HepG2 (cell line): ENCODE measurements around the gene WDR91. TPM values are rescaled to one million over a fixed set of nuclear protein-coding genes. Genes with fewer than 3 reads are reported as not detected.

Experiments
- ARHGAP35 ChIP-seq: sonication (generic); formaldehyde crosslinking; IDR thresholded peaks from 2 replicates; pipeline ENCODE4 v1.9.0; 2022; ENCODE audit warnings: mild to moderate bottlenecking, inconsistent platforms, moderate library complexity, missing genetic modification reagents, borderline replicate concordance
- BCLAF1 ChIP-seq: fragments of 450-650 bp; IDR thresholded peaks from 2 replicates; pipeline ENCODE4 v1.6.1; 2017; ENCODE audit warnings: mild to moderate bottlenecking
- EP300 ChIP-seq, 3 experiments: sonication (generic) in 1 of 3; formaldehyde crosslinking in 1 of 3; IDR thresholded peaks; 2 replicates each; pipeline versions ENCODE4 v1.5.1 to v1.6.1; 2011 to 2020; ENCODE audit warnings: low read depth in 2 of 3, low read length in 2 of 3, borderline replicate concordance in 1 of 3, improper control_type of control experiment in 1 of 3, mild to moderate bottlenecking in 1 of 3, missing genetic modification reagents in 1 of 3, moderate library complexity in 1 of 3
- GATAD1 ChIP-seq: IDR thresholded peaks from 2 replicates; pipeline ENCODE4 v1.6.1; 2016; ENCODE audit warnings: missing genetic modification reagents, missing compliant biosample characterization
- HCFC1 ChIP-seq: fragments of 150-350 bp; IDR thresholded peaks from 2 replicates; pipeline ENCODE4 v1.6.1; 2014; ENCODE audit warnings: low read depth, low read length
- HNF4A ChIP-seq: sonication (generic); formaldehyde crosslinking; IDR thresholded peaks from 2 replicates; pipeline ENCODE4 v1.4.0; 2020; ENCODE audit warnings: missing genetic modification reagents
- HOXA5 ChIP-seq: sonication (generic); formaldehyde crosslinking; IDR thresholded peaks from 2 replicates; pipeline ENCODE4 v1.4.0; 2020; ENCODE audit warnings: missing genetic modification reagents
- JARID2 ChIP-seq: sonication (generic); formaldehyde crosslinking; IDR thresholded peaks from 2 replicates; pipeline ENCODE4 v1.8.1; 2023; ENCODE audit warnings: missing genetic modification reagents, inconsistent platforms; ENCODE audit not compliant: insufficient replicate concordance
- MAFK ChIP-seq, 2 experiments: IDR thresholded peaks in 1 of 2; conservative IDR thresholded peaks in 1 of 2; 2 replicates each; pipeline ENCODE4 v1.6.1; 2011; ENCODE audit warnings: improper control_type of control experiment in 2 of 2, low read length in 2 of 2
- MXI1 ChIP-seq: IDR thresholded peaks from 3 replicates; pipeline ENCODE4 v1.6.1; 2012; ENCODE audit warnings: low read depth, low read length, inconsistent platforms, borderline replicate concordance
- PRMT3 ChIP-seq: sonication (generic); formaldehyde crosslinking; IDR thresholded peaks from 2 replicates; pipeline ENCODE4 v1.8.1; 2022; ENCODE audit warnings: low read depth, mild to moderate bottlenecking, moderate library complexity, missing genetic modification reagents, borderline replicate concordance
- RAD21 ChIP-seq: fragments of 450-650 bp; formaldehyde crosslinking; IDR thresholded peaks from 2 replicates; pipeline ENCODE4 v1.5.0; 2020; ENCODE audit warnings: mild to moderate bottlenecking
- SRSF9 ChIP-seq: fragments of 200-400 bp; formaldehyde crosslinking; IDR thresholded peaks from 2 replicates; pipeline ENCODE4 v1.6.1; 2018; ENCODE audit warnings: borderline replicate concordance, mild to moderate bottlenecking, low read depth, low read length; ENCODE audit not compliant: insufficient read depth, poor library complexity, severe bottlenecking
- ZNF24 ChIP-seq: fragments of 450-650 bp; IDR thresholded peaks from 2 replicates; pipeline ENCODE4 v1.6.1; 2017; ENCODE audit warnings: antibody characterized with exemption, mild to moderate bottlenecking
- ZNF281 ChIP-seq: sonication (generic); formaldehyde crosslinking; IDR thresholded peaks from 2 replicates; pipeline ENCODE4 v1.4.0; 2020; ENCODE audit warnings: missing genetic modification reagents, borderline replicate concordance
- ZNF343 ChIP-seq: sonication (generic); formaldehyde crosslinking; IDR thresholded peaks from 2 replicates; pipeline ENCODE4 v1.4.0; 2020; ENCODE audit warnings: mild to moderate bottlenecking, missing genetic modification reagents
- polyA plus RNA-seq, 8 experiments: library from polyadenylated mRNA; depleted of rRNA in 3 of 8; stranded (reverse) in 7 of 8; unstranded in 1 of 8; fragments of >200 nt; fragmentation: Illumina TruSeq in 4 of 8; extraction: Trizol in 4 of 8; gene quantifications; 2 replicates each; pipeline versions ENCODE4 v1.2.1 to v1.2.3, GENCODE V29; 2011 to 2016; ENCODE audit warnings: low read depth in 4 of 8, missing spikeins in 1 of 8, mixed read lengths in 1 of 8; ENCODE audit not compliant: insufficient read depth in 1 of 8
- total RNA-seq, 5 experiments: library from RNA; depleted of rRNA; stranded (reverse); fragments of >200 nt; fragmentation: Illumina TruSeq; extraction: Trizol; gene quantifications; 2 replicates each; pipeline ENCODE4 v1.2.3, GENCODE V29; 2016; ENCODE audit warnings: low read depth in 1 of 5
- TF ChIP-seq, protein P1 (sequence below): sonication (generic); formaldehyde crosslinking; IDR thresholded peaks from 2 replicates; pipeline ENCODE4 v1.4.0; 2020; ENCODE audit warnings: missing genetic modification reagents
- TF ChIP-seq, protein P2 (sequence below): sonication (generic); formaldehyde crosslinking; IDR thresholded peaks from 2 replicates; pipeline ENCODE4 v1.4.0; 2020; ENCODE audit warnings: missing genetic modification reagents, borderline replicate concordance

WDR91 gene
- total and polyA plus RNA-seq, 2 of the 13 experiments (the other 11 are each of a cell fraction or from before 2014, with no cell fraction given), result 11.6 to 12.1 TPM

DNA sequence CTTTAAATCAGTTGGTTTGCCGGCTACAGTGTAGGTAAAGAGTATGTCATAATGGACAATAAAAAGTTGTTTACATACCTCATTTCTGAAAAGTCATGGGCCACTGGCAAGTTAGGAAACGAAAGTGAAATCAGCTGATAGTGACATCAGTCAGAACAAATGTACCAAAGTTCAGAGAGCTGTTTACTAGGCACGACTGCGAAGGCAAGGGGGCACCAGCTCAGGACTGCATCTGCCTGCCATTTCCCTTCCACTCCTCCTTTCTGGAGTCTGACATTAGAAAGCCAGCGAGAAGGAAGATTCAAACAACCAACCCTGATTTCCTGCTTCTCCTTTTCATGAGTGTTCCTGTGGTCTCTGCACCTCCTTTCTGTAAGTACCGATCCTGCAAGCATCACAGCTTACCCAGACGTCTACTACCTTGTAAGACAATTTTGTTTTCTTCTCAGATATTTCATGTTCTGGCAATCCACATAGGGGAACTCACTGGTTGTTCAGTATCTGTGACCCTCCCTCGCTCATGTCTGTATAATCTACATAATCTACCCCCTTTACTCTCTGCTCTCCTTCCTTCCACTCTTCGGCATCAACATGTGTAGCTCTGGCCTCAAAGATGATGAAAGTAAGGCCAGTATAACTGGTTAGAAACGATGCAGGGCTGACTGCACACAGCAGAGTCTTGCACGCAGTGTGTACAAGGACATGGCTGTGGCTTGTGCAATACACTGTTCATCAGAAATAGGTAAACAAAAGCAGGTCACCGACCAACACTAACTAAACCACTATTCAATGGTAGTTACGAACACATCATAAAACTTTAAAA, 63.2 kb downstream of the WDR91 start, which contains the start of gene TMEM140 (continued):
- TF ChIP-seq ZNF281 (CRISPR knock-in tag) (peak; percentile 53; the same call in 1 of the 2 replicates), GATAD1 (CRISPR knock-in tag) (peak; percentile 52; the same call in 1 of the 2 replicates), RAD21 (no peak), MXI1 (peak; percentile 95; the same call in 2 of the 3 replicates), EP300 (IDR thresholded peaks at IDR 0.05; ENCODE audit: low read depth in 2 of 2, low read length in 2 of 2) (peak in 1 of 2 experiments; percentile 72; a peak in 2 of 4 replicates), EP300 (CRISPR knock-in tag; IDR thresholded peaks at IDR 0.05; ENCODE audit: borderline replicate concordance) (no peak; the same call in 1 of the 2 replicates), PRMT3 (CRISPR knock-in tag) (no peak; the same call in 1 of the 2 replicates), HOXA5 (CRISPR knock-in tag) (peak; percentile 83), ZNF24 (no peak), ARHGAP35 (0 out of 2 replicates have a peak, but pooled peaks have one; percentile 60), HNF4A (CRISPR knock-in tag) (peak; percentile 98), JARID2 (no peak), BCLAF1 (no peak), SRSF9 (no peak), HCFC1 (no peak), MAFK (conservative IDR thresholded peaks at IDR 0.05 in 1 of 2, IDR thresholded peaks at IDR 0.05 in 1 of 2; ENCODE audit: low read length in 2 of 2) (peak; percentile 33 to 41; a peak in 1 of 4 replicates), ZNF343 (CRISPR knock-in tag) (no peak)
- TF ChIP-seq, protein P1, sequence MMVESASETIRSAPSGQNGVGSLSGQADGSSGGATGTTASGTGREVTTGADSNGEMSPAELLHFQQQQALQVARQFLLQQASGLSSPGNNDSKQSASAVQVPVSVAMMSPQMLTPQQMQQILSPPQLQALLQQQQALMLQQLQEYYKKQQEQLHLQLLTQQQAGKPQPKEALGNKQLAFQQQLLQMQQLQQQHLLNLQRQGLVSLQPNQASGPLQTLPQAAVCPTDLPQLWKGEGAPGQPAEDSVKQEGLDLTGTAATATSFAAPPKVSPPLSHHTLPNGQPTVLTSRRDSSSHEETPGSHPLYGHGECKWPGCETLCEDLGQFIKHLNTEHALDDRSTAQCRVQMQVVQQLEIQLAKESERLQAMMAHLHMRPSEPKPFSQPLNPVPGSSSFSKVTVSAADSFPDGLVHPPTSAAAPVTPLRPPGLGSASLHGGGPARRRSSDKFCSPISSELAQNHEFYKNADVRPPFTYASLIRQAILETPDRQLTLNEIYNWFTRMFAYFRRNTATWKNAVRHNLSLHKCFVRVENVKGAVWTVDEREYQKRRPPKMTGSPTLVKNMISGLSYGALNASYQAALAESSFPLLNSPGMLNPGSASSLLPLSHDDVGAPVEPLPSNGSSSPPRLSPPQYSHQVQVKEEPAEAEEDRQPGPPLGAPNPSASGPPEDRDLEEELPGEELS, result peak; percentile 93
- TF ChIP-seq, protein P2, sequence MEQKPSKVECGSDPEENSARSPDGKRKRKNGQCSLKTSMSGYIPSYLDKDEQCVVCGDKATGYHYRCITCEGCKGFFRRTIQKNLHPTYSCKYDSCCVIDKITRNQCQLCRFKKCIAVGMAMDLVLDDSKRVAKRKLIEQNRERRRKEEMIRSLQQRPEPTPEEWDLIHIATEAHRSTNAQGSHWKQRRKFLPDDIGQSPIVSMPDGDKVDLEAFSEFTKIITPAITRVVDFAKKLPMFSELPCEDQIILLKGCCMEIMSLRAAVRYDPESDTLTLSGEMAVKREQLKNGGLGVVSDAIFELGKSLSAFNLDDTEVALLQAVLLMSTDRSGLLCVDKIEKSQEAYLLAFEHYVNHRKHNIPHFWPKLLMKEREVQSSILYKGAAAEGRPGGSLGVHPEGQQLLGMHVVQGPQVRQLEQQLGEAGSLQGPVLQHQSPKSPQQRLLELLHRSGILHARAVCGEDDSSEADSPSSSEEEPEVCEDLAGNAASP (CRISPR knock-in tag), result peak; percentile 43; the same call in 1 of the 2 replicates
